Caco-2 (cell line): ENCODE data around the gene PFDN5. TPM values are rescaled to one million over a fixed set of nuclear protein-coding genes. Genes with fewer than 3 reads are reported as not detected.

Experiments
- BruUV-seq: library from RNA; stranded (reverse); fragments of 400-500 nt; replicated peaks from 2 replicates; lab custom pipeline; 2021; lab: Mats Ljungman, UMichigan
- CTCF ChIA-PET: fragments of 300-600 bp; sonication (Branson Sonifier 250); formaldehyde crosslinking; loops from one replicate; lab custom pipeline; 2022; ENCODE audit warnings: antibody characterized with exemption; lab: Charles Lee
- POLR2A ChIA-PET: fragments of 300-600 bp; sonication (Branson Sonifier 250); formaldehyde crosslinking; loops from one replicate; lab custom pipeline; 2022; ENCODE audit warnings: antibody characterized with exemption; lab: Charles Lee
- DNase-seq, 2 experiments: peaks; one replicate each; pipeline versions ENCODE4 v3.0.0 to v3.0.0-alpha.2; 2020 to 2022
- H3K27me3 ChIP-seq: replicated peaks from 2 replicates; pipeline ENCODE4 v1.6.0; 2011; ENCODE audit warnings: low read length; ENCODE audit not compliant: control insufficient read depth, insufficient read depth
- H3K36me3 ChIP-seq: 2 replicates; pipeline ENCODE4 v1.5.1; 2011; ENCODE audit warnings: low read length; ENCODE audit not compliant: control insufficient read depth, insufficient read depth
- H3K4me1 ChIP-seq: fragments of 250-450 bp; sonication (Bioruptor Pico); 2 replicates; pipeline ENCODE4 v1.5.1; 2020; ENCODE audit warnings: mild to moderate bottlenecking
- H3K4me3 ChIP-seq: 2 replicates; pipeline ENCODE4 v1.5.1; 2011; ENCODE audit warnings: low read depth, mild to moderate bottlenecking, control low read depth, low read length
- H3K9me3 ChIP-seq: fragments of 250-450 bp; sonication (Bioruptor Pico); 2 replicates; pipeline ENCODE4 v1.5.1; 2020; ENCODE audit warnings: mild to moderate bottlenecking, moderate library complexity
- H3K27ac Mint-ChIP-seq: one replicate; pipeline ENCODE4 v1.8.0; 2022; ENCODE audit warnings: mixed read lengths; ENCODE audit not compliant: unreplicated experiment
- H3K27me3 Mint-ChIP-seq: one replicate; pipeline ENCODE4 v1.8.0; 2022; ENCODE audit warnings: mixed read lengths; ENCODE audit not compliant: insufficient read depth, unreplicated experiment
- H3K36me3 Mint-ChIP-seq: one replicate; pipeline ENCODE4 v1.8.0; 2022; ENCODE audit warnings: mild to moderate bottlenecking, mixed read lengths; ENCODE audit not compliant: insufficient read depth, unreplicated experiment
- H3K4me1 Mint-ChIP-seq: one replicate; pipeline ENCODE4 v1.8.0; 2022; ENCODE audit warnings: low read depth, mixed read lengths; ENCODE audit not compliant: unreplicated experiment
- H3K4me3 Mint-ChIP-seq: one replicate; pipeline ENCODE4 v1.8.0; 2022; ENCODE audit warnings: mild to moderate bottlenecking, moderate library complexity, mixed read lengths; ENCODE audit not compliant: unreplicated experiment
- H3K9me3 Mint-ChIP-seq: one replicate; pipeline ENCODE4 v1.8.0; 2022; ENCODE audit warnings: mixed read lengths; ENCODE audit not compliant: unreplicated experiment
- intact Hi-C: fragments of 100-400 bp; cut with micrococcal nuclease; formaldehyde crosslinking; loops from one replicate; pipeline ENCODE4 v1.10.0; 2022; ENCODE audit not compliant: unreplicated experiment
- total RNA-seq: library from RNA; stranded (reverse); gene quantifications from 2 replicates; pipeline ENCODE4 v1.2.3, GENCODE V29; 2022
- TF ChIP-seq, protein P1 (sequence below), 2 experiments: fragments of 200-600 bp in 1 of 2; IDR thresholded peaks; 1 replicate in 1 of 2; 2 replicates in 1 of 2; pipeline versions ENCODE4 v1.5.1 to v1.8.0; 2011 to 2022; ENCODE audit warnings: antibody characterized with exemption in 1 of 2, control low read depth in 1 of 2, inconsistent platforms in 1 of 2, low read depth in 1 of 2, low read length in 1 of 2, mild to moderate bottlenecking in 1 of 2, moderate library complexity in 1 of 2; ENCODE audit not compliant: insufficient read depth in 1 of 2, severe bottlenecking in 1 of 2, unreplicated experiment in 1 of 2

Gene PFDN5
- total RNA-seq, 1 experiment from 2014 or later: 251 TPM

DNA sequence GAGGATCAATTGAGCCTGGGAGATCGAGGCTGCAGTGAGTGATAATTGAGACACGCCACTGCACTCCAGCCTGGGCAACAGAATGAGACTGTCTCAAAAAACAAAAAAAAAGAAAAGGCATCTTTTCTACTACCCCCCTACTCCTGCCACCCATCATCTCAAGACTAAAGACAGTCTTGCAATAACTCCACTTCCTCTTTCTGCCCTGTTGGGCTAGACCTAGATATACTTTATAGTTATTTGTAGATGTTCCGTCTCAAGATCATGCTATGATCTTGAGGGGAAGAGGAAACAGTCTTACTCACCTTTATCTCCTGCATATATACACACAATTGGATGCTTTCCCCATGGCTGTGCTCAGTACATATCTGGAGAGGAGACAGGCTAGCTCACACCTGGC, 39.3 kb upstream of the PFDN5 start:
- intact Hi-C loops: no loop called here
- Histone ChIP-seq H3K27me3 (no peaks in the 10 kb centered on the region), H3K36me3 (peaks cover 2% of the 10 kb centered on the region; the same call in 1 of the 2 replicates), H3K4me1 (peaks cover 8% of the 10 kb centered on the region), H3K4me3 (no peak overlapping the region), H3K9me3 (no peaks in the 10 kb centered on the region)
- H3K27me3 Mint-ChIP-seq: no peaks in the 10 kb centered on the region
- BruUV-seq: no TSS peak
- H3K9me3 Mint-ChIP-seq: no peaks in the 10 kb centered on the region
- TF ChIP-seq, protein P1, sequence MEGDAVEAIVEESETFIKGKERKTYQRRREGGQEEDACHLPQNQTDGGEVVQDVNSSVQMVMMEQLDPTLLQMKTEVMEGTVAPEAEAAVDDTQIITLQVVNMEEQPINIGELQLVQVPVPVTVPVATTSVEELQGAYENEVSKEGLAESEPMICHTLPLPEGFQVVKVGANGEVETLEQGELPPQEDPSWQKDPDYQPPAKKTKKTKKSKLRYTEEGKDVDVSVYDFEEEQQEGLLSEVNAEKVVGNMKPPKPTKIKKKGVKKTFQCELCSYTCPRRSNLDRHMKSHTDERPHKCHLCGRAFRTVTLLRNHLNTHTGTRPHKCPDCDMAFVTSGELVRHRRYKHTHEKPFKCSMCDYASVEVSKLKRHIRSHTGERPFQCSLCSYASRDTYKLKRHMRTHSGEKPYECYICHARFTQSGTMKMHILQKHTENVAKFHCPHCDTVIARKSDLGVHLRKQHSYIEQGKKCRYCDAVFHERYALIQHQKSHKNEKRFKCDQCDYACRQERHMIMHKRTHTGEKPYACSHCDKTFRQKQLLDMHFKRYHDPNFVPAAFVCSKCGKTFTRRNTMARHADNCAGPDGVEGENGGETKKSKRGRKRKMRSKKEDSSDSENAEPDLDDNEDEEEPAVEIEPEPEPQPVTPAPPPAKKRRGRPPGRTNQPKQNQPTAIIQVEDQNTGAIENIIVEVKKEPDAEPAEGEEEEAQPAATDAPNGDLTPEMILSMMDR (IDR thresholded peaks at IDR 0.05; ENCODE audit: insufficient read depth in 1 of 2, low read depth in 1 of 2, low read length in 1 of 2, severe bottlenecking in 1 of 2, unreplicated experiment in 1 of 2): no peak
- H3K4me1 Mint-ChIP-seq: peaks cover 19% of the 10 kb centered on the region
- ChIA-PET CTCF (no interaction called here), POLR2A (no interaction called here)
- H3K4me3 Mint-ChIP-seq: no peak overlapping the region
- no peak for DNase-seq
- no peak overlapping the region for H3K27ac Mint-ChIP-seq
- H3K36me3 Mint-ChIP-seq: no peaks in the 10 kb centered on the region

GRCh38 chr12:53258541-53259539, 36.5 kb upstream of the PFDN5 start:
- intact Hi-C loops: no loop called here
- CTCF ChIA-PET: interaction anchor here (0.6 kb wide), 1 partner anchor 204 kb away, joined by 6 read pairs; no protein-coding TSS in a partner anchor
- POLR2A ChIA-PET: no interaction called here
- peaks cover 2% of the 10 kb centered on the region; the same call in 1 of the 2 replicates for H3K36me3 ChIP-seq
- no peaks in the 10 kb centered on the region for H3K36me3 Mint-ChIP-seq
- TF ChIP-seq, protein P1 (IDR thresholded peaks at IDR 0.05; ENCODE audit: insufficient read depth in 1 of 2, low read depth in 1 of 2, low read length in 1 of 2, severe bottlenecking in 1 of 2, unreplicated experiment in 1 of 2): no peak
- no peak for DNase-seq
- BruUV-seq: no TSS peak
- H3K4me3 ChIP-seq: no peak overlapping the region
- no peaks in the 10 kb centered on the region for H3K9me3 ChIP-seq
- H3K4me1 Mint-ChIP-seq: peaks cover 2% of the 10 kb centered on the region
- H3K4me1 ChIP-seq: no peaks in the 10 kb centered on the region
- no peaks in the 10 kb centered on the region for H3K27me3 Mint-ChIP-seq
- no peaks in the 10 kb centered on the region for H3K27me3 ChIP-seq
- no peak overlapping the region for H3K27ac Mint-ChIP-seq
- H3K9me3 Mint-ChIP-seq: no peaks in the 10 kb centered on the region
- no peak overlapping the region for H3K4me3 Mint-ChIP-seq

- no TSS peak for BruUV-seq
- TF ChIP-seq, protein P1 (IDR thresholded peaks at IDR 0.05; ENCODE audit: insufficient read depth in 1 of 2, low read depth in 1 of 2, low read length in 1 of 2, severe bottlenecking in 1 of 2, unreplicated experiment in 1 of 2): no peak
- H3K27me3 ChIP-seq: no peaks in the 10 kb centered on the region
- DNase-seq: no peak
- Mint-ChIP-seq H3K27ac (no peak overlapping the region), H3K36me3 (no peaks in the 10 kb centered on the region), H3K4me1 (no peaks in the 10 kb centered on the region), H3K9me3 (no peaks in the 10 kb centered on the region), H3K27me3 (no peaks in the 10 kb centered on the region), H3K4me3 (no peak overlapping the region)
- POLR2A ChIA-PET: no interaction called here
- H3K4me3 ChIP-seq: no peak overlapping the region
- intact Hi-C loops: no loop called here
- H3K4me1 ChIP-seq: no peaks in the 10 kb centered on the region
- no peaks in the 10 kb centered on the region for H3K36me3 ChIP-seq
- CTCF ChIA-PET: interaction anchor here (0.7 kb wide), 1 partner anchor 795 kb away, joined by 3 read pairs; no protein-coding TSS in a partner anchor
- no peaks in the 10 kb centered on the region for H3K9me3 ChIP-seq
Measured at GRCh38 chr12:53259891-53260290, 35.5 kb upstream of the PFDN5 start.
